Esophagus muscularis mucosa (tissue), 3 donors: ENCODE results near the gene HHLA2.

ENCODE experiments used
- POLR2AphosphoS5 ChIP-seq, 2 donors: sonication (generic); formaldehyde crosslinking; IDR thresholded peaks; one replicate each; pipeline ENCODE4 v1.6.1; 2017; ENCODE audit warnings: antibody characterized with exemption in 2 of 2
- TF ChIP-seq, protein P1 (sequence below), 3 experiments: fragments of 200-600 bp in 2 of 3; fragments of 450-650 bp in 1 of 3; sonication (generic) in 2 of 3; IDR thresholded peaks; one replicate each; pipeline ENCODE4 v1.5.1; 2017 to 2019; ENCODE audit warnings: antibody characterized with exemption in 3 of 3, mild to moderate bottlenecking in 2 of 3, moderate library complexity in 1 of 3

DNA sequence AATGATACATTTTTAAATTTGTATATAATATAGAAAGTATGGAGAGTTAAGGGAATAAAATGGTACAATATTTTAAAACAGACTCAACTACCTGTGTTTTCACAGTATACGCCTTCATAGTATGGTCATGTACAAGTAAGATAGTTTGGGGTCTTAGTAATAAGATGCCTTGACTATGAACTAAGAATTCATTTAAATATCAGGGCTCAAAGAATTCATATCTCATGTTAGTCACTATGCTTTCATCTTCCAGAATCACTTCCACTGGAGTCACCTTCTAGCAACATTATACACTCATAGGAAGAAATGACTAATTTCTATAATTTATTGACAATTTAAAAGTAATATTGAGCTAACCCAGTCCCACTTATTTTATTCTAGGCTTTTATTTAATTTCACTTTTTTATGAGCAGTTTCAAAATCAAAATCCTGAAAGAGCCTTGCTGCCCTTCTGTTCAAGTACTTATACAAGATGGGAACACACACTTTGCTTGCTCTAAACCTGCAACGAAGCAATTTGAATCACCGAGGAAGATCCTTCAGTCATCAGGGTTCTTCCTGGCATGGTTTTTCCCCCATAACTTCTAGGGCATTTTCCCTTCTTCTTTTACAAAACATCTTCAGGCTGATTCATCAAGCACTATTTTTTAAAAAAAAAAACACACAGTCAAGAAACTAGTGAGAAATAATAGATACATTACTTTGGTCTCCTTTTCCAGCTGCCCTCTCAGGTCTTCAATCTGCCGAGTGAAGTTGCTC is 119.9 kb downstream of the HHLA2 start:
- TF ChIP-seq, protein P1, sequence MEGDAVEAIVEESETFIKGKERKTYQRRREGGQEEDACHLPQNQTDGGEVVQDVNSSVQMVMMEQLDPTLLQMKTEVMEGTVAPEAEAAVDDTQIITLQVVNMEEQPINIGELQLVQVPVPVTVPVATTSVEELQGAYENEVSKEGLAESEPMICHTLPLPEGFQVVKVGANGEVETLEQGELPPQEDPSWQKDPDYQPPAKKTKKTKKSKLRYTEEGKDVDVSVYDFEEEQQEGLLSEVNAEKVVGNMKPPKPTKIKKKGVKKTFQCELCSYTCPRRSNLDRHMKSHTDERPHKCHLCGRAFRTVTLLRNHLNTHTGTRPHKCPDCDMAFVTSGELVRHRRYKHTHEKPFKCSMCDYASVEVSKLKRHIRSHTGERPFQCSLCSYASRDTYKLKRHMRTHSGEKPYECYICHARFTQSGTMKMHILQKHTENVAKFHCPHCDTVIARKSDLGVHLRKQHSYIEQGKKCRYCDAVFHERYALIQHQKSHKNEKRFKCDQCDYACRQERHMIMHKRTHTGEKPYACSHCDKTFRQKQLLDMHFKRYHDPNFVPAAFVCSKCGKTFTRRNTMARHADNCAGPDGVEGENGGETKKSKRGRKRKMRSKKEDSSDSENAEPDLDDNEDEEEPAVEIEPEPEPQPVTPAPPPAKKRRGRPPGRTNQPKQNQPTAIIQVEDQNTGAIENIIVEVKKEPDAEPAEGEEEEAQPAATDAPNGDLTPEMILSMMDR (IDR thresholded peaks at IDR 0.05) = no peak
- TF ChIP-seq POLR2AphosphoS5 (IDR thresholded peaks at IDR 0.05) = no peak
